ENCODE measurements around the gene MRPL4.
A peak's percentile ranks its signal among the peaks of the same experiment; 100 is the strongest.
"Not testable (repeated sequence)": the region's sequence is repeated elsewhere in the genome, so short reads cannot be mapped to it uniquely, and the experiment has no call there.

MRPL4 gene

DNA sequence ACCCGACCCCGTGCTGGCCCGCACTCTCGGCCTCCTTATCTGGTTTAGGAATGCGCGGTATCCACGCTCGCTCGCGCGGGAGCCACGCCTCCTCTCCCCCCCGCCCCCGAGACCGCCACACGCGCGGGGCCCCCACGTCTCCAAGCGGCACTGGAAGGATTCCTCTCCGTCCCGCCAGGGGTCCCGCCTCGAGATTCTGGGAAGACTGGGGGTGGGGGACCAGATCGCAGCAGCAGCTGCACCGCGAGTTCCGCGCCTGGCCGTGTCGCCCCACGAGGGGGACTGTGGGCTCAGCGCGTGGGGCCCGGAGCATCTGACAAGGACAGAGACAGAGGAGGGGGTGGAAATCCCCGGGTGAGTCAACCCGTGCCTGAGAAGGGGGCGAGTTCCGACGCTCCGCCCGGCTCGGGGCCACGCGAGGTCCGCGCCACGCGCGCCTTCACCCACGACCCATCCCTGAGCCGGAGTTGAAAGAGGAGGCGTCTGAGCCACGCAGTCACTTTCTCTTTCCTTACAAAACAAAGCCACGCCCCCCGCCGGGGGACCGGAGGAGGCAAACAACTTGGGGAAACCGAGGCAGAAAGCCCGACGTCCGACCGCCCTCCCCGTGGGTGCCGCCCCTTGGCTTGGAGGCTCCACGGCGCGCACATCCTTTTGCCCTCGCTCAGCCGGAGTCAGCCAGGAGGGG, 21.7 kb upstream of the MRPL4 start:
- no peak for DNase-seq (ENCODE audit: low spot score)

GRCh38 chr19:10230861-10231611, 21.0 kb upstream of the MRPL4 start, which contains the start of gene S1PR2:
Gene S1PR2, minus strand, starts transcription at chr19:10231331. Its CDS starts 6,426 bp downstream, at chr19:10224905.
- no peak for DNase-seq (ENCODE audit: low spot score)

- no peak for DNase-seq (ENCODE audit: low spot score)
These were observed 20.3 kb upstream of the MRPL4 start for GRCh38 chr19:10231612-10232228.

- no peak for DNase-seq (ENCODE audit: low spot score)
These were observed 18.1 kb upstream of the MRPL4 start for GRCh38 chr19:10233946-10234345.

DNA sequence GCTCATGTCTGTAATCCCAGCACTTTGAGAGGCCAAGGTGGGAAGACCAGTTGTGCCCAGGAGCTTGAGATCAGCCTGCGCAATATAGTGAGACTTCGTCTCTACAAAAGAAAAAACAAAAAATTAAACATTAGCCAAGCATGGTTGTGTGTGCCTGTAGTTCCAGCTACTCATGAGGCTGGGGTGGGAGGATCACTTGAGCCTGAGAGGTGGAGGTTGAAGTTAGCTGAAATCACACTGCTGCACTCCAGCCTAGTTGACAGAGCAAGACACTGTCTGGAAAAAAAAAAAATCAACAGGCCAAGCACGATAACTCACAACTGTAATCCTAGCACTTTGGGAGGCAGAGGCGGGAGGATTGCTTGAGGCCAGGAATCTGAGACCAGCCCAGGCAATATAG, 17.0 kb upstream of the MRPL4 start:
- no peak for DNase-seq (ENCODE audit: low spot score)

- not testable (repeated sequence) for DNase-seq (ENCODE audit: low spot score)
These were observed 16.6 kb upstream of the MRPL4 start for GRCh38 chr19:10235409-10235808.

GRCh38 chr19:10237702-10238101, 14.3 kb upstream of the MRPL4 start:
- no peak for DNase-seq (ENCODE audit: low spot score)

- DNase-seq (ENCODE audit: low spot score), result no peak
These were observed 13.7 kb upstream of the MRPL4 start for GRCh38 chr19:10238172-10238783.

DNA sequence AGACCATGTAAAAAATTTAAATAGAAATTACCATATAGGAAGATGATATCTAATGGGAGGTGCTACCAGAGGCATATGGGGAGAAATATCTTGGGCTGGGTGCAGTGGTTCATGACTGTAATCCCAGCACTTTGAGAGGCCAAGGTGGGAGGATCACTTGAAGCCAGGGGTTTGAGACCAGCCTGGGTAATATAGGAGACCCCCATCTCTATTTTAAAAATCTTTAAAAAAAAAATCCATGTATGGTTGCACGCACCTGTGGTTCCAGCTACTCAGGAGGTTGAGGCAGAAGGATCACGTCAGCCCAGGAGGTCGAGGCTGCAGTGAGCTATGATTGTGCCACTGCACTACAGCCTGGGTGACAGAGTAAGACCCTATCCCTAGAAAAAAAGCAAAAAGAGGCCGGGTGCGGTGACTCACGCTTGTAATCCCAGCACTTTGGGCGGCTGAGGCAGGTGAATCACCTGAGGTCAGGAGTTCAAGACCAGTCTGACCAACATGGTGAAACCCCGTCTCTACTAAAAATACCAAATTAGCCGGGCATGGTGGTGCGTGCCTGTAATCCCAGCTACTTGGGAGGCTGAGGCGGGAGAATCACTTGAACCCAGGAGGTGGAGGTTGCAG, 10.1 kb upstream of the MRPL4 start:
- DNase-seq (ENCODE audit: low spot score), result not testable (repeated sequence)

GRCh38 chr19:10243606-10244005, 8.4 kb upstream of the MRPL4 start:
- no peak for DNase-seq (ENCODE audit: low spot score)

DNA sequence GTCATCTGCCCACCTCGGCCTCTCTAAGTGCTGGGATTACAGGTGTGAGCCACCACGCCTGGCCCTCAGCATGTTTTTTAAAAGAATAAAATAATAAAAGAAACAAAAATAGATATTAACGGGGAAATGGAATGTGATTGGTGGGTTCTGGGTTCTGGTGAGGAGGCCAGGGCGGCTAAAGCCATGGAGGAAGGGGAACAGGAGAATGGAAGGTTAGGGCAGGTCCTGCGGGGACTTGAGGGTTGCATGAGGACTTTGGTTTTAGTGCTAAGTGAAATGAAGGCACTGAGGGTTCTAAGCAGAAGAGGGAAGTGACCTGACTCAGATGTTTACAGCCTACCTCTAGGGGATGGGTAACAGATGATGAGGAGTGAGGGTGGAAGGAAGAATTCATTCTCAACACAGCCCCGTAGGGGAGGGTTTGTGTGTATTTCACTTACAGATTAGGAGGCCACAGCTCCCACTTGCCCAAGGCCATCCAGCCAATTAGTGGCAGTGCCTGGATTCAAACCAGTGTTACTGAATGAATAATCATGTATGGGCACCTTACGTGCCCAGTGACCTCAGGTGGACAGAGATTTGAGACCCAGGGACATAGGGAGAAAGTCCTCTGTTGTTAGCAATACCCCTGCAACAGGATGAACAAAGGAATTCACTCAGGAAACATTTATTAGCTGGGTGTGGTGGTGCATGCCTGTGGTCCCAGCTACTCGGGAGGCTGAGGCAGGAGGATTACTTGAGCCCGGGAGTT, 6.7 kb upstream of the MRPL4 start:
- DNase-seq (ENCODE audit: low spot score), result no peak

DNA sequence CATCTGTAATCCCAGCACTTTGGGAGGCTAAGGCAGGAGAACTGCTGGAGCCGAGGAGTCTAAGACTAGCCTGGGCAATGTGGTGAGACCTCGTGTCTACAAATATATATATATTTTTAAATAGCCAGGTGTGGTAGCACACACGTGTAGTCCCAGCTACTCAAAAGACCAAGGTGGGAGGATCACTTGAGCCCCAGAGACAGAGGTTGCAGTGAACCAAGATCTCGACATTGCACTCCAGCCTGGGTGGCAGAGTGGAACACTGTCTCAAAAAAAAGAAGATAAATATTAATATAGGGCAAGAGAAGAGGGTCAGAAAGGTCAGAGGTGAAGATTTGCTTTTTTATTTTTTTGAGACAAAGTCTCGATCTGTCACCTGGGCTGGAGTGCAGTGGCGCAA, 5.5 kb upstream of the MRPL4 start:
- no peak for DNase-seq (ENCODE audit: low spot score)

- DNase-seq (ENCODE audit: low spot score), result no peak
These were observed 693 bp downstream of the MRPL4 start for GRCh38 chr19:10252707-10253106.

GRCh38 chr19:10254244-10254643, 2.2 kb downstream of the MRPL4 start:
- no peak for DNase-seq (ENCODE audit: low spot score)

- DNase-seq (ENCODE audit: low spot score), result no peak
These were observed 3.3 kb downstream of the MRPL4 start for GRCh38 chr19:10255358-10255757.

DNA sequence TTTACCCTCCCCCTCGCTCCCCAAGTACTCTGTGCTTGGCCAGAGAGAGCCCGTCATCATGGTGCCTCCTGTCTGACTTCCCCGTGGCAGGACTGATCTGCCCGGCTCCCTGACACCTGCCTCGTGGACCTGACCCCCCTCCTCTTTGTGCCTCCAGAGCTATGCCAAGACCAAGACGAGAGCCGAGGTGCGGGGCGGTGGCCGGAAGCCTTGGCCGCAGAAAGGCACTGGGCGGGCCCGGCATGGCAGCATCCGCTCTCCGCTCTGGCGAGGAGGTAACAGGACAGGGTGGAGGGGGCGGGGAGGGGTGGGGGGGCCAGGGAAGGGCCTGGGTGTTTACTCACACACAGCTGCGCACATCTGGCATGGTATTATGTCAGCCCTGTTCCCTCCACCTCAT, 4.5 kb downstream of the MRPL4 start:
- no peak for DNase-seq (ENCODE audit: low spot score)

- no peak for DNase-seq (ENCODE audit: low spot score)
These were observed 5.1 kb downstream of the MRPL4 start for GRCh38 chr19:10256970-10257615.

GRCh38 chr19:10258080-10258710, 6.2 kb downstream of the MRPL4 start:
- no peak for DNase-seq (ENCODE audit: low spot score)

DNA sequence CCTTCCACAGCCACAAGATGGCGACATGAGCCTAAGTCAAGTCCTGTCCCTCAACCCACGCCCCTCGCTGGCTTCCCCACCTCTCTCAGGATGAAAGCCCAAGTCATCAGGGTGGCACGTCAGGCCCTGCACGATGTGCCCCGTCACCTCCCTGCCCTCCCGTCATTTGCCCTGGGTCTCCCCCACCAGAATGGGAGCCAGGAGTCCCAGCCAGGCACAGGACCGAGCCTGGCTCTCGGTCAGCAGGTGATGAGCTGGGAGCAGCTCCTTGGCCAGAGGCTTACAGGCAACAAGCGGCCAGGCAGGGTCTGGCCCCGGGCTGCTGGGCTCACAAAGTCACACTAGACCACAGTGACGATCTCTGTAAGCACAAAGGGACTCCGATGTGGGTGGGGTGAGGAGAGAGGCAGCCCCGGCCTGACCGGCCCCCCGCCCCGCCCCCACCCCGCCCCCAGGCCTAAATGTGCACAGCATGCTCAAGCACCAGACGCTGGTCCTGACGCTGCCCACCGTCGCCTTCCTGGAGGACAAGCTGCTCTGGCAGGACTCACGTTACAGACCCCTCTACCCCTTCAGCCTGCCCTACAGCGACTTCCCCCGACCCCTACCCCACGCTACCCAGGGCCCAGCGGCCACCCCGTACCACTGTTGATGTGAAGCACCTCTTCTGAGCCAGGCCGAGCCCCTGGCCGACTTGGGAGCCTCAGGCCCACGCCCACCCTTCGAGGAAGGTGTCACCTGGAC, 7.3 kb downstream of the MRPL4 start:
- peak; percentile 88 for DNase-seq (ENCODE audit: low spot score)

DNA sequence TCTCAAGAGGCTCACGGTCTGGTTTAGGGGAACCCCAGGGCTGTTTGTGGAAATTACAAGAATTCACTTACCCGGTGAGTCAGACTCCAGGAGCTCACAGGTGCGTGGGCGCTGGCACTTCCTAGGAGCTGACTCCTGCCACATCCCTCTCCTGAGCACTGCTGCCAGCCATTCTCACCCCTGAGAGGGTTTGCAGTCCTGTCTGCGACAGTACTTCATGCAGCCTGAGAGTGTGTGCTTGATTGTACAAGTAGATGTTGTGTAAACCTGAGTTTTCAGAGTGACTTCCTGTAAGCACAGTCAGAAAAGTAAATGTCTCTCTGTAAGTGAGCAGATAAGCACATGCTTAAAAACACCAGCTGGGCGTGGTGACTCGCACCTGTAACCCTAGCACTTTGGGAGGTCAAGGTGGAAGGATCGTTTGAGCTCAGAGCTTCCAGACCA, 8.1 kb downstream of the MRPL4 start:
- DNase-seq (ENCODE audit: low spot score), result no peak

Measured in hematopoietic multipotent progenitor cell treated with erythropoietin and hydrocortisone succinate and interleukin-3 and kit ligand, for 17 days (in vitro differentiated cells).